SH-SY5Y (cell line): ENCODE results near the gene KIF26B.

ENCODE experiments used
- GATA2 ChIP-seq: IDR thresholded peaks from 2 replicates; pipeline ENCODE4 v1.6.1; 2011; ENCODE audit warnings: mild to moderate bottlenecking, low read depth, low read length
- GATA3 ChIP-seq: IDR thresholded peaks from 2 replicates; pipeline ENCODE4 v1.6.1; 2011; ENCODE audit warnings: low read depth, mild to moderate bottlenecking, low read length, moderate library complexity

GRCh38 chr1:245590726-245591125 lies 435.9 kb downstream of the KIF26B start:
- TF ChIP-seq GATA2 (no peak), GATA3 (no peak)
